ENCODE results near the gene MUC5B.

GRCh38 chr11:1219834-1220815 lies 2.7 kb upstream of the MUC5B start:
- TF ChIP-seq CTCF (IDR thresholded peaks at IDR 0.05) (no peak), ZSCAN18 (CRISPR knock-in tag; IDR thresholded peaks at IDR 0.05) (no peak), HMGXB4 (CRISPR knock-in tag; IDR thresholded peaks at IDR 0.05) (no peak), JUN (CRISPR knock-in tag; IDR thresholded peaks at IDR 0.05) (no peak), ZBTB21 (CRISPR knock-in tag; IDR thresholded peaks at IDR 0.05; ENCODE audit: borderline replicate concordance) (no peak), IRF1 (CRISPR knock-in tag; IDR thresholded peaks at IDR 0.05) (no peak), ETV6 (CRISPR knock-in tag; IDR thresholded peaks at IDR 0.05) (no peak), ZNF281 (CRISPR knock-in tag; IDR thresholded peaks at IDR 0.05) (no peak), CREM (CRISPR knock-in tag; IDR thresholded peaks at IDR 0.05) (no peak), CREB1 (CRISPR knock-in tag; IDR thresholded peaks at IDR 0.05) (no peak), ATF1 (CRISPR knock-in tag; IDR thresholded peaks at IDR 0.05) (no peak), E2F4 (CRISPR knock-in tag; IDR thresholded peaks at IDR 0.05; ENCODE audit: borderline replicate concordance, low read depth) (no peak), ZNF423 (CRISPR knock-in tag; IDR thresholded peaks at IDR 0.05) (no peak), NR3C1 (CRISPR knock-in tag; conservative IDR thresholded peaks at IDR 0.05; ENCODE audit: low read depth) (no peak)

All from WTC11 (cell line).